ENCODE data around the gene FOXD2.
"Not testable (repeated sequence)": the region's sequence is repeated elsewhere in the genome, so short reads cannot be mapped to it uniquely, and the experiment has no call there.

The FOXD2 gene

GRCh38 chr1:47440599-47441081, 2.8 kb downstream of the FOXD2 start:
- DNase-seq, result no peak

GRCh38 chr1:47441450-47442106, 3.7 kb downstream of the FOXD2 start:
- no peak for DNase-seq

GRCh38 chr1:47442202-47442601, 4.4 kb downstream of the FOXD2 start:
- no peak for DNase-seq

- no peak for DNase-seq
Observed at GRCh38 chr1:47442842-47443529, 5.1 kb downstream of the FOXD2 start.

GRCh38 chr1:47443530-47444296, 5.9 kb downstream of the FOXD2 start:
- DNase-seq, result no peak

GRCh38 chr1:47444297-47444561, 6.4 kb downstream of the FOXD2 start:
- no peak for DNase-seq

- DNase-seq, result no peak
Observed at GRCh38 chr1:47444562-47445465, 7.0 kb downstream of the FOXD2 start.

- no peak for DNase-seq
Observed at GRCh38 chr1:47445823-47446550, 8.1 kb downstream of the FOXD2 start.

- no peak for DNase-seq
Observed at GRCh38 chr1:47448462-47449222, 10.8 kb downstream of the FOXD2 start.

GRCh38 chr1:47449822-47450552, 12.1 kb downstream of the FOXD2 start:
- no peak for DNase-seq

- DNase-seq, result no peak
Observed at GRCh38 chr1:47450606-47451005, 12.8 kb downstream of the FOXD2 start.

GRCh38 chr1:47452426-47452825, 14.6 kb downstream of the FOXD2 start:
- no peak for DNase-seq

- not testable (repeated sequence) for DNase-seq
Observed at GRCh38 chr1:47453910-47454309, 16.1 kb downstream of the FOXD2 start.

- no peak for DNase-seq
Observed at GRCh38 chr1:47456250-47456649, 18.4 kb downstream of the FOXD2 start.

GRCh38 chr1:47457547-47457946, 19.7 kb downstream of the FOXD2 start:
- DNase-seq, result not testable (repeated sequence)

GRCh38 chr1:47459253-47459788, 21.5 kb downstream of the FOXD2 start:
- no peak for DNase-seq

- no peak for DNase-seq
Observed at GRCh38 chr1:47460040-47460439, 22.2 kb downstream of the FOXD2 start.

- no peak for DNase-seq
Observed at GRCh38 chr1:47460456-47460855, 22.6 kb downstream of the FOXD2 start.

- DNase-seq, result no peak
Observed at GRCh38 chr1:47465605-47466004, 27.8 kb downstream of the FOXD2 start.

GRCh38 chr1:47468709-47469389, 31.0 kb downstream of the FOXD2 start:
- no peak for DNase-seq

Measured in effector CD8-positive, alpha-beta T cell (primary cell).